IgD-negative memory B cell (primary cell): ENCODE measurements around the gene VEGFD. TPM values are rescaled to one million over a fixed set of nuclear protein-coding genes. Genes with fewer than 3 reads are reported as not detected.
A peak's percentile ranks its signal among the peaks of the same experiment; 100 is the strongest.

Source experiments
- H3K27ac Mint-ChIP-seq, 3 donors: one replicate each; pipeline ENCODE4 v1.8.0; 2020 to 2022; ENCODE audit warnings: mild to moderate bottlenecking in 3 of 3, mixed read lengths in 3 of 3, moderate library complexity in 1 of 3
- H3K27me3 Mint-ChIP-seq: one replicate; pipeline ENCODE4 v1.8.0; 2021; ENCODE audit warnings: mixed read lengths
- H3K36me3 Mint-ChIP-seq: one replicate; pipeline ENCODE4 v1.8.0; 2020; ENCODE audit warnings: mild to moderate bottlenecking, mixed read lengths
- H3K4me1 Mint-ChIP-seq, 3 donors: one replicate each; pipeline ENCODE4 v1.8.0; 2020 to 2022; ENCODE audit warnings: mixed read lengths in 3 of 3, mild to moderate bottlenecking in 1 of 3
- H3K4me3 Mint-ChIP-seq, 4 donors: one replicate each; pipeline ENCODE4 v1.8.0; 2020 to 2022; ENCODE audit warnings: mild to moderate bottlenecking in 4 of 4, mixed read lengths in 4 of 4, moderate library complexity in 3 of 4
- H3K9me3 Mint-ChIP-seq, 3 donors: one replicate each; pipeline ENCODE4 v1.8.0; 2020 to 2021; ENCODE audit warnings: mixed read lengths in 3 of 3, mild to moderate bottlenecking in 1 of 3
- polyA plus RNA-seq: library from polyadenylated mRNA; unstranded; fragments of 300-500 nt; fragmentation: Illumina TruSeq; gene quantifications from one replicate; pipeline ENCODE4 v1.2.3, GENCODE V29; 2021

The VEGFD gene
- polyA plus RNA-seq, result not detected

GRCh38 chrX:15384304-15384703 lies at the start of gene VEGFD:
TSS of gene VEGFD (minus strand) at chrX:15384413. CDS start at chrX:15383946, 467 bp downstream.
- no peaks in the 10 kb centered on the region for H3K4me1 Mint-ChIP-seq
- H3K27ac Mint-ChIP-seq, result no peak within 1 kb of the TSS
- no peak within 1 kb of the TSS for H3K4me3 Mint-ChIP-seq
- peaks cover 2% of the 10 kb centered on the region for H3K27me3 Mint-ChIP-seq
- H3K36me3 Mint-ChIP-seq, result no peaks in the 10 kb centered on the region
- no peaks in the 10 kb centered on the region for H3K9me3 Mint-ChIP-seq

- Mint-ChIP-seq H3K4me1 (no peaks in the 10 kb centered on the region), H3K9me3 (peaks cover 0 to 4% (median 0%) of the 10 kb centered on the region in 3 donors), H3K36me3 (no peaks in the 10 kb centered on the region), H3K4me3 (no peak overlapping the region), H3K27me3 (peaks cover 7% of the 10 kb centered on the region), H3K27ac (no peak overlapping the region)
These were observed 46.4 kb upstream of the VEGFD start for GRCh38 chrX:15430584-15430983.

GRCh38 chrX:15430076-15430475 lies 45.9 kb upstream of the VEGFD start:
- Mint-ChIP-seq H3K4me3 (no peak overlapping the region), H3K27me3 (peaks cover 7% of the 10 kb centered on the region), H3K36me3 (no peaks in the 10 kb centered on the region)

GRCh38 chrX:15425024-15425423 lies 40.8 kb upstream of the VEGFD start:
- H3K4me1 Mint-ChIP-seq, result no peaks in the 10 kb centered on the region
- H3K27ac Mint-ChIP-seq, result no peak overlapping the region
- H3K36me3 Mint-ChIP-seq, result no peaks in the 10 kb centered on the region
- no peaks in the 10 kb centered on the region for H3K27me3 Mint-ChIP-seq
- H3K9me3 Mint-ChIP-seq, result peaks cover 0 to 3% (median 2%) of the 10 kb centered on the region in 3 donors
- no peak overlapping the region for H3K4me3 Mint-ChIP-seq

More at GRCh38 chrX:15430076-15430475, 45.9 kb upstream of the VEGFD start:
- Mint-ChIP-seq H3K9me3 (peaks cover 0 to 4% (median 0%) of the 10 kb centered on the region in 3 donors), H3K4me1 (no peaks in the 10 kb centered on the region), H3K27ac (no peak overlapping the region)

- no peaks in the 10 kb centered on the region for H3K4me1 Mint-ChIP-seq
- peaks cover 5 to 6% (median 5%) of the 10 kb centered on the region in 3 donors for H3K9me3 Mint-ChIP-seq
- H3K4me3 Mint-ChIP-seq, result no peak overlapping the region
- no peaks in the 10 kb centered on the region for H3K36me3 Mint-ChIP-seq
- H3K27ac Mint-ChIP-seq, result no peak overlapping the region
- H3K27me3 Mint-ChIP-seq, result peaks cover 2% of the 10 kb centered on the region
These were observed 34.5 kb upstream of the VEGFD start for GRCh38 chrX:15418707-15419181.

GRCh38 chrX:15418041-15418706 lies 34.0 kb upstream of the VEGFD start:
- H3K4me1 Mint-ChIP-seq, result no peaks in the 10 kb centered on the region
- no peak overlapping the region for H3K27ac Mint-ChIP-seq
- H3K27me3 Mint-ChIP-seq, result peaks cover 2% of the 10 kb centered on the region
- no peak overlapping the region for H3K4me3 Mint-ChIP-seq
- peaks cover 5 to 6% (median 5%) of the 10 kb centered on the region in 3 donors for H3K9me3 Mint-ChIP-seq
- H3K36me3 Mint-ChIP-seq, result no peaks in the 10 kb centered on the region

- H3K27me3 Mint-ChIP-seq, result peaks cover 8% of the 10 kb centered on the region
- H3K9me3 Mint-ChIP-seq, result peaks cover 3 to 5% (median 4%) of the 10 kb centered on the region in 3 donors
- no peaks in the 10 kb centered on the region for H3K36me3 Mint-ChIP-seq
- no peak overlapping the region for H3K4me3 Mint-ChIP-seq
- H3K4me1 Mint-ChIP-seq, result no peaks in the 10 kb centered on the region
- H3K27ac Mint-ChIP-seq, result no peak overlapping the region
These were observed 32.1 kb upstream of the VEGFD start for GRCh38 chrX:15416133-15416993.

- H3K36me3 Mint-ChIP-seq, result no peaks in the 10 kb centered on the region
These were observed 28.9 kb upstream of the VEGFD start for GRCh38 chrX:15413101-15413500.

GRCh38 chrX:15410947-15411346 lies 26.7 kb upstream of the VEGFD start:
- H3K27ac Mint-ChIP-seq, result no peak overlapping the region
- H3K27me3 Mint-ChIP-seq, result peaks cover 10% of the 10 kb centered on the region
- H3K36me3 Mint-ChIP-seq, result no peaks in the 10 kb centered on the region
- H3K4me1 Mint-ChIP-seq, result no peaks in the 10 kb centered on the region
- H3K4me3 Mint-ChIP-seq, result no peak overlapping the region
- H3K9me3 Mint-ChIP-seq, result peaks cover 0 to 2% (median 0%) of the 10 kb centered on the region in 3 donors

More at GRCh38 chrX:15413101-15413500, 28.9 kb upstream of the VEGFD start:
- no peak overlapping the region for H3K4me3 Mint-ChIP-seq
- H3K9me3 Mint-ChIP-seq, result peaks cover 3 to 5% (median 4%) of the 10 kb centered on the region in 3 donors
- peaks cover 10% of the 10 kb centered on the region for H3K27me3 Mint-ChIP-seq
- H3K4me1 Mint-ChIP-seq, result no peaks in the 10 kb centered on the region
- no peak overlapping the region for H3K27ac Mint-ChIP-seq

- peaks cover 10% of the 10 kb centered on the region for H3K27me3 Mint-ChIP-seq
- no peaks in the 10 kb centered on the region for H3K36me3 Mint-ChIP-seq
- no peaks in the 10 kb centered on the region for H3K4me1 Mint-ChIP-seq
- H3K4me3 Mint-ChIP-seq, result no peak overlapping the region
- peaks cover 0 to 2% (median 0%) of the 10 kb centered on the region in 3 donors for H3K9me3 Mint-ChIP-seq
- H3K27ac Mint-ChIP-seq, result no peak overlapping the region
These were observed 26.2 kb upstream of the VEGFD start for GRCh38 chrX:15410430-15410829.

GRCh38 chrX:15405846-15406245 lies 21.6 kb upstream of the VEGFD start:
- peaks cover 2% of the 10 kb centered on the region for H3K27me3 Mint-ChIP-seq
- no peaks in the 10 kb centered on the region for H3K36me3 Mint-ChIP-seq
- peak overlapping the region in 1 of 4 donors; percentile 12 for H3K4me3 Mint-ChIP-seq
- H3K9me3 Mint-ChIP-seq, result no peaks in the 10 kb centered on the region
- peaks cover 0 to 2% (median 0%) of the 10 kb centered on the region in 3 donors for H3K4me1 Mint-ChIP-seq
- H3K27ac Mint-ChIP-seq, result no peak overlapping the region

- Mint-ChIP-seq H3K27ac (peak overlapping the region in 1 of 3 donors; percentile 50), H3K27me3 (peaks cover 2% of the 10 kb centered on the region), H3K36me3 (no peaks in the 10 kb centered on the region), H3K4me3 (no peak overlapping the region), H3K4me1 (peaks cover 0 to 2% (median 0%) of the 10 kb centered on the region in 3 donors), H3K9me3 (no peaks in the 10 kb centered on the region)
These were observed 20.3 kb upstream of the VEGFD start for GRCh38 chrX:15404401-15405096.

GRCh38 chrX:15401378-15401777 lies 17.2 kb upstream of the VEGFD start:
- peaks cover 0 to 2% (median 0%) of the 10 kb centered on the region in 3 donors for H3K4me1 Mint-ChIP-seq
- H3K27me3 Mint-ChIP-seq, result peaks cover 1% of the 10 kb centered on the region

GRCh38 chrX:15399962-15400391 lies 15.8 kb upstream of the VEGFD start:
- H3K4me1 Mint-ChIP-seq, result peaks cover 0 to 2% (median 0%) of the 10 kb centered on the region in 3 donors
- H3K9me3 Mint-ChIP-seq, result no peaks in the 10 kb centered on the region
- peaks cover 2% of the 10 kb centered on the region for H3K27me3 Mint-ChIP-seq
- H3K27ac Mint-ChIP-seq, result no peak overlapping the region
- no peak overlapping the region for H3K4me3 Mint-ChIP-seq
- H3K36me3 Mint-ChIP-seq, result no peaks in the 10 kb centered on the region

More at GRCh38 chrX:15401378-15401777, 17.2 kb upstream of the VEGFD start:
- no peaks in the 10 kb centered on the region for H3K9me3 Mint-ChIP-seq
- no peak overlapping the region for H3K27ac Mint-ChIP-seq
- H3K36me3 Mint-ChIP-seq, result no peaks in the 10 kb centered on the region
- H3K4me3 Mint-ChIP-seq, result no peak overlapping the region

- H3K27ac Mint-ChIP-seq, result no peak overlapping the region
- no peaks in the 10 kb centered on the region for H3K9me3 Mint-ChIP-seq
- no peaks in the 10 kb centered on the region for H3K4me1 Mint-ChIP-seq
- peaks cover 2% of the 10 kb centered on the region for H3K27me3 Mint-ChIP-seq
- H3K4me3 Mint-ChIP-seq, result no peak overlapping the region
- no peaks in the 10 kb centered on the region for H3K36me3 Mint-ChIP-seq
These were observed 14.7 kb upstream of the VEGFD start for GRCh38 chrX:15398874-15399273.
